Fibroblast of the conjunctiva (primary cell): Measurements from ENCODE around the gene TREH.

ENCODE experiments used
- DNase-seq: peaks from one replicate; pipeline ENCODE4 v3.0.0-alpha.2; 2010; ENCODE audit warnings: low read depth

Gene TREH

DNA sequence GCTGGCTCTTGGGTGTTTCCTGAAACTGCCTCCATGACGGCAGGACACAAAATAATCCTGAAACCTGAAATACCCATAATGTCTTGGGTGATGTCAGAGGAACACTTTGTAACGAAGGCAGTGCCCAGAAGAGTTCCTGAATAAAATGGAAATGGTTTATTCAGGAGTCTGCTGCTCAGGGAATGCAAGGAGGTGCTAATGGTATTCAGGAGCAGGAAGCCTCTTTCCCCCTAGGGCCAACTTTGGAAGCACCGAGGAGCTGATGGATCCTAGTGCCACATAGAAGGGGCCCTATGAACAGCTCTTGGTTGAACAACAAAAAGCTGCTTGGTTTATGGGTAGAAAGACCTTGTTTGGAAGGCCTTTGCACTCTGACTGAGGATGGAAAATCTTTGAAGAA lies 15.5 kb downstream of the TREH start:
- no peak for DNase-seq

DNA sequence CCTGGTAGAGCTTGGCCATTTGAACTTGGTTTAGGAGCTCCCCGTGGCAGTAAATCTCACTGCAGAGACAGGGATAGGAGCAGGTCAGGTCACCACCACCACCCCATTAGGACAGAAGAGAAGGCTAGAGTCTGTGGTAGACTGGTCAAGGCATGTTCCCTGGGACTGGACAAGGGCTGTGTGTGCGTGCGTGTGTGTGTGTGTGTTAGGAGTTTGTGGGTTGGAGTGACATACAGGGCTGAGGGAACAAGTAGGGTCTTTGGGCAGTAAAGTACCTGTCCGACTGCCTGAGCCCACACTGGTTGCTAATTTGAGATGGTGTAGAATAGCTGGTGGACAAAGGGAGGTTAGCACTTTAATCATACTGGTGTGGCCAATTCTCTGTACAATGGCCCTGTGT lies 16.1 kb downstream of the TREH start:
- DNase-seq = no peak

DNA sequence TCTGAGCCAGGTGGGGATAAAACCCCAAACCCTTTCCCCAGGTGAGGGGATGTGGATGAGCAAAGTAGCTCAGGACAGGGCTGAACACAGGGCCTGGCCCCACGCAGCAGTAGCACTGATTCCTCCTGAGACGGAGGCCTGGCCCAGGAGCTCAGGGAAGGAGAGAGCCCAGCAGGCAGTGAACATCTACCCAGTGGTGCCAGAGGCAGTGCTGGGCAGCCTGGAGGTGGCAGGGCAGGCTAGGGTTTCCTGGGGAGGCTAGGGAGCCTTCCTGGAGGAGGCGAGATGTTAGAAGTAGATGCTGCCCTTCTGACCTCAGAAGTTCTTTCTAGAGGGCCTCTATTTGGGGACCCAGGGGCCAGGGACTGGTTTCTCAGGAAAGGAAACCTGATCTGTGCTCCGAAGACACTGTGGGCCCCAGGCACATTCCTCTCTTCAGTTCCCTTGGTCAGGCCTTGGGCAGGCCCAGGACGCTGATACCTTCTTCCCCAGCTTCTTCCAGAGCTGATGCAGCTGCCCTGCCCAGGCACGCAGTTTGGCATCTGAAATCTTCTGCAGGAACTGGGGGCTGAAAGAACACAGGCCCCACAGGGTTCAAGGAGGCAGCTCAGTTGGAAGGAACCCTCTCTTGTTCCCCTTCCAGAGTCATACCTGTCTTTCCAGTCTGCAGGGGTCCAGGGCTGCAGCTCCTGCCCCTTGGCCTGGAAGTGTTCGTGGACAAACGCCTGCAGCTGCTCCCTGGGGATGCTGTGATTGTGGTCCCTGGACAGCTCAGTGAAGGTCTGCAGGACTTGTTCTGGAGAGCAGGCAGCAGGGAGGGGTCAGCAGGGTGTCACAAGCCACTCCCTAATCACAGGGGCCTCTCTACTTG lies 16.8 kb downstream of the TREH start:
- DNase-seq = no peak

DNA sequence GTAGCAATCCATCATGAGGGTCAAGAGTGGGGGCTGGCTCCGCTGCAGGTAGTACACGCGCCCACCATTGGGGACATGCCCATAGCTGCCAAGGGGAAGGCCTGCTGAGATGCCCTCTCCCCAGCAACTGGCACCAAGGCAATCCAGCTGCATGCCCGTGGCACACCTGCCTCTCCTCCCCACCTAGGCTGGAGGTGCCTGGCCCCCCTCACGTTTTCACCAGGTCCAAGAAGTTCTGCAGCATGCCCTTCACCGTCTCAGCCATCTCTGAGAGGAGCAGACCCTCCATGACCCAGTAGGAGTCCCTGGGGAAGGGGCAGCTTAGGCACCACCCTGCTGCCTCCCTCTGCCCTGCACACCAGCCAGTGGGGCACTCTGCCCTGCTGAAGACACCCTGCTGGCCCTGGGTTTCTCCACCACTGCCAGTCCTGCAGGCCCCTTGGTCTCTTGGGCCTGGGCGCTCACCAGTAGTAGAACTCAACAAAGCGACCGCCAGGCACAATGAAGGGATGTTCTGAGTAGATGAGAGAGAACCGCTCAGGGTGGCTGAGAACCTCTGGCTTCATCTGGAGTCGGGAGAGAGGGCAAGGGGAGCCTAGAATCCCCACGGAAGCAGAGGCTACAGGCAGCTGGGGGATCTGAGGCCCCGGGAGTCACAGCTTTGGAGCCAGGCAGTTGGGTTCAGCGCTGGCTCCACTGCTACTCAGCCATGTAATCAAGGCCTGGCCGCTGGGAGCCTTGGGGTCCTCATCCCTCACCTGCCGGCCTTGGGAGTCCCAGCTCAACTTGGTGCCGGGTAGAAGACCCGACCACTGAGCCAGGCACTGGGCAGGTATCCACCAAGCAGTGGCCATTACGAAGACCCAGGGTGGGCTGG lies 17.8 kb downstream of the TREH start:
- DNase-seq = no peak

DNA sequence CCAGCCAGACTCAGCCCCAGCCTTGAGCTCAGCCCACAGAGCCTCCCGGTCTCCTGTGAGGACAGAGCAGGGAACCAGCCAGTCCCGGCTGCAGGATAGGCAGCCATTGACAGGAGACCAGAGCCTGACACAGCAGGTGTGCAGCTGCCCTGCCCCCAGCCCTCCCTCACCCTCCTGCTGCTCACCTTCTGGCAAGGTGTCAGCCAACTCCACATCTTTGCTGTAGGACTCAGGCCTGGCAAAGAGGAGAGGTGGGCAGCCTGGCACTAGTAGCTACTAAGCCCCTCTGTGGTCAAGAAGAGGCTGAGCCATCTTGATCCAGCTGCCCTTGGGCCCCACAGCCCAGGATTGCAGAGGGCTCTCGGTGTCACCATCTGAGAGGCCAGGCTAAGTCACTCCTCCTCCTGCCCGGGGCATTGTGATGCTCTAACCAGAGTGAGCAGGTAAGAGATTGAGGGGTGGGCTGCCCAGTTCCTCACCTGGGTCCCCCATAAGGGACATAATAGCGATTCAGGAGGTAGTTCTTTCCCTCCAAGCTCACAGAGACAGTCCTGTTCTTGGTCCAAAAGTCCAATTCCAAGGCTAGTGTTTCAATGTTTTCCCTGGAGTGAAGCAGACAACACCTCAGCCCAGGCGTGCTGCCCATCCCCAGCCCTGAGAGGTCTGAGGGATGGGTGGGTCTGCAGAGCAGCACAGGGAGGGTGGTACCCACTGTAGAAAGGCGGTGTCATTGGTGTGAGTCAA lies 18.6 kb downstream of the TREH start:
- DNase-seq = no peak

DNA sequence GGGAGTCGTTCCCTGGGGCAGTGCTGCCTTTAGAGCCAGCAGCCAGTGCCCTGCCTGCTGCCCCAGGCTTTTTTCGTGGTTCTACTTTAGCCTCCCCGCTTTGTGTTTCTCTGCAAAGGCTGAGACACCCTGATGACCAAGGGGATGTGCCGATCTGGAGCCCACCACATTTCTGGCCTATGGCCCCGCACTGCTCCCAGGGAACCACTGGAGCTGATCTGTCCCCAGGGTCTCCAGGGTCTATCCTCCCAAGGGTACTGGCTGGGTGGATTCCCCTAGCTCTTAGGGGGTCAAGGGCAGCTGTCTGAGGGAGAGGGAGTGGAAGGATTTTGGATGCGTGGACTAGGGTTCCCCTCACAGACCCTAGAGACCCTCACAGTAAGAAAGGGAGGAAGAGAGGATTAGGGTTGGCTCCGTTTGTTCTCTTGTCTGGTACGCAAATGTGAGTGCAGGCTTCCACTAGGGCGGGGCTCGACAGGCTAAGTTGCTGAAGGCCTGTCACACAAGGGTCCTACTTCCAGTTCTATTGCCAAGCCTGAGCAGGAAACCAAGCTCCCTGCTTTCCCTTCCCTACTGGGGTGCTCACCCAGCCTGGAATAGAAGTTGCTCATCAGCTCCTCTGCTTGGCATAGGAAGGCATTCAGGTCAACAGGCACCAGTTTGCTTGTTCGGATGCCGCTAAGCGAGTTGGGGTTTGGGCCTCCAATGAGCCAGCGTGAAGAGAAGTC lies 19.3 kb downstream of the TREH start:
- DNase-seq = no peak

DNA sequence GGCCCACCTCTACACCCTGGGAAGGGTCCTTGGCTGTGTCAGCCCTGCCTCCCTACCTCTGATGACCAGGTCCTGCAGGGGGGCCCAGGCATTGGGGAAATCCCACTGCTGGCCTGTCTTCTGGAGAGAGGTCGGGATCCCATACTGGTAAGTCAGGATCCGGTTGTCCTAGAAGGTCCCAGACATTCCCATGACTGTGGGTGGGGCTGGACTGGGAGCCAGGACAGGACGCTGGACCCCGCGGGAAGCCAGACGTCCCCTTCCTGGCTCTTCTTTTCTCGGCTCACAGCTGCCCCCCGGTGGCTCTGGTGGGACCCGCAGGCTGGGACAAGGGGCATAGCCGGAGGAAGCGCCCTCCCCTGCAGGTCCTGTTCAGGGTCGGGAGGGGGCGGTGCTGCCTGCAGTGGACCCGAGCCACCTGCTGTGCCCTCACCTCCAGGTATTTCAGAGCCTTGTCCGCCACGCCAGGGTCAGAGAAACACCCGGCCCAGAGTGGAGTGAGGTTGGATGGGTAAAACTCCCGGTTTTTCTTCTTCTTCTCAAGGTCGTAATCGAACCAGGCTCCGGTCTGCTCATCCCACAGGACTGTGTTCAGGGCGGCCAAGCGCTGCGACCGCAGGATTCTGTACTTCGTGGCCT lies 20.0 kb downstream of the TREH start:
- DNase-seq = peak; percentile 64

DNA sequence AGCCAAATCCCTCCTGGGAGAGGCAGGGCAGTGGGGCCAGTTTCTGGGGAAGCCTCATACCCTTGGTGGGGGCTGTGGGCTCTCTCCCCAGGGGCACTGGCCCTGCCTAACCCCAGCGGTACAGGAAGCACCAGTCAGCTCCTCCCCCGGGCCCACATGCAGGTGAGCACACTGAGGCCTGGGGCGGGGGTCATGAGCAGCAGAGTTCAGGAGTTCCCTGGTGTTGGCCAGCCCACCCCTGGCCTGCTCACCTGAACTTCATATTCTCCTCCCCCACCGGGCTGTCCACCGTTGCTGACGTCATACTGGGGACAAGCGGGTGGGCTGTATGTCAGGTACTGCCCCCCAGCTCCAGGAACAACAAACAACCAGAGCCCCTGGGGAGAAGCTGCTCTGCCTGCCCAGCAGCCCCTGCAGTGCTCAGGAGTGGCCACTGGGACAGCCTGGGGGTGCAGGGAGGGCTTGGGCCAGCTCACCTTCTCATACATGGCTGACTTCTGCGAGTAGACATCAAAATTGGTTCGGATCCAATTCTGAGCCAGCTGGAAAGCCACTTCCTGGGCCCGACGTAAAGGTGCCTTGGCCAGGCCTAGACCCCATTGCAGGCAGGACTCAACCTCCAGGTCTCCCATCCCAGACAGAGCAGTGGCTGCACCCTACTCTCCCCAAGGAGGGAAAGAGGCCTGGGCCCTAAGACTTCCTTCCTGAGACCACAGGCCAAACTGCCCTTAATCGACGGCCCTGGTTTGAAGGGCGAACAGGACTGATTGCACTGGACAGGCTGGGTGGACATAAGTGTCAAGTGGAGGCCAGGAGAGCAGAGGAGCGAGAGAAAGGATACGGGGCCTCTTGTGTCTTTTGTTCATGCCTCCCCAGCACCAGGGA lies 20.8 kb downstream of the TREH start:
- DNase-seq = no peak

DNA sequence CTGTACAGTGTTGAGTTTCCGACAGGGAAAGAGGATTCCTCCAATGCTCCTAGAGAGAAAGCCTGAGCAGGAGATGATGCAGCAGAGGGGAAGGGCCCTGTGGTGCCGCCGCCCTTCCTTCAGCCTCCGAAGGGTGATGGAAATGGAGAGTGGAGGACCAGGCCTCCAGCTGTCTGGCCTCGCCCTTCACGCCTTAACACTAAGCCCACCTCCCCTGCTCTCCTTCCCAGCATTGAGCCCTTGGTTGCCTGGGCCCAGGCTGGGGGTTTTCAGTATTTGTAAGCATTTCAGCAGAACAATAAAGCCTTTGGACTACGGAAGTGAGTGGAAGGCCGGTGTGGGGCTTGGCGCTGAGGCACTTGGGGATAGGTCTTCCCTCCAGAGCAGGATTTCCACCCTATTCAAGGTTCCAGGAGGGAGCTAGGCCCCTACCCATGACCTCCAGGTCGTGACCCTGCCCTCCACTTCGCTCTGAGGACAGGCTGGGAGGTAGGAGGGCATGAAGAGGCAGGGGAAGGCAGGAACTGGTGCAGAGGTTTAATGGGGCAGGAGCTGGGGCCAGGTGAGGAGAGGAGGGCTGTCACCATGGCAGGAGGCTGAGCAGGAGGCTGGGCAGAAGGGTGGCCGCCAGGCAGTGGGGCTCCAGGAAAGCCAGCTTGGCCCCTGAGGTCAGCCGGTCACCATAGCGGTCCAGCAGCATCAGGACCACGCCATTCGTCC lies 21.6 kb downstream of the TREH start:
- DNase-seq = no peak

DNA sequence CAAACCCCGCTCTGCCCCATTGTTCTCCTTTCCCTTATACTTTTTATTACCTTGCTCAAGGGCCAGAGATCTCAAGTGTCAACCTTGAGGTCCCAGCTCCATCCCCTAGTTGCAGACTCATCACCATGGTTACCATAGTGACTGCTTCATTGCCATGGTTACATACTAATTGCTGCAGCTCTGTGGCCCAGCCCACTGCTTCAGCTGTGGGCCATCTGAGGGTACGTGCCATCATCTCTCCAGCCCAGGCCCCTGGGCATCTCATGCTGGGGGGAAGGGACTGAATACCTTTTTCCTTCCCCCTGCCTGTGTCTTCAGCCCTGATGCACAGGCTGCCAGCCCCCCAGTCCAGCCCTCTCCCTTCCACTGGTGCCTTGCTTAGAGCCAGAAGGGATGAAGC lies 22.2 kb downstream of the TREH start:
- DNase-seq = no peak

DNA sequence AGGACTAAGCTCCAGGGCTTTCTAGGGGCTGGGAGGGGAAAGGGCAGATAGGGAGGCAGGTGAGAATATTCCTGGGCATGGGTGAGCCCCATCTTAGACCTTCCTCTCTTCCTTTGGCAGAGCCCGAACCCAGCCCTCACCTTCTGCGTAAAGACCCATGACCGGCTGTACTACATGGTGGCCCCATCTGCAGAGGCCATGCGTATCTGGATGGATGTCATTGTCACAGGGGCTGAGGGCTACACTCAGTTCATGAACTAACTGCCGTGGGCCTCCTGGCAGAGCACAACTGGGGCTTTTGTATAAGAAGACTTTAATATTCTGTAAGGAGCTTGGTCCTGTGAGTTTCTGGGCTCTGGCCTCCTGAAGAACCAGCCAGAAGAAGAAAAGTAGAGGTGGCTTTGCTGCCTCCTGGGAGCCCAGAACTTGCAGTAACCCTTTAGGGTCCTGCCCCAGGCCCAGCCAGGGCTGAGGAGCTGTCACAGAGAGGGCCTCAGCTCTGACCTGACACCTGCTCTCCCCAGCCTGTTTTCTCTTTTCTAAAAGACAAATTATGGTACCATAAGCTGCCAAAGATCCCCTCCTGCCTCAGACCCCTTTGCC lies 22.8 kb downstream of the TREH start:
- no peak for DNase-seq

DNA sequence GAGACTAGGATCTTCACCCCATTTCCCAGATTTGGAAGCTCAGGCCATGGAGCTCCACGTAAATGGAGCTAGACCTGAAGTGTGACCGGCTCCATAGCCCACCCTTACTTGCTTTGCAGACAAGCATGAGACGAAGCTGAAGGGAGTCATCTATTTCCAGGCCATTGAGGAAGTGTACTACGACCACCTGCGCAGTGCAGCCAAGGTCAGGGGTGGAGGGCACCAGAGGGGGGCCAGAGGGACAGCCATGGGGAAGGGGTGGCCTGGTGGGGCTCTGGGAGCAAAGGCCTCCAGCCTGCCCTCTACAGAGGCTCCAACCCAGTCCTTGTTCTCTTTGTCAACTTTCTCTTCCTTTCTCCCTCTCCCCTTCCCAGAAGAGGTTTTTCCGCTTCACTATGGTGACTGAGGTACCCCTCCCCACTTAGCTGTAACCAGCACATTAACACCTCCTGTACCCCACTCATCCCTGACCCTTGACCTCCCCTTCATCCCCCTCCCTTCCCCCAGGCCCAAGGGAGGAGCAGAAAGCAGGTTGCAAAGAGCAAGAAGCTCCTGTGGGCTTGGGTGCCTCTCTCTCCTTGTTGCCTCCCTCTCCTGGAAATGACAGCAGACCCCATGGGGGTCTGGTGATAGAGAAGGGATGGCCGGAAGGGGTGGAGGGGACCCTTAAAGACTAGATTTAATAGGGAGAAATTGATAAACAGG lies 23.8 kb downstream of the TREH start:
- DNase-seq = no peak

DNA sequence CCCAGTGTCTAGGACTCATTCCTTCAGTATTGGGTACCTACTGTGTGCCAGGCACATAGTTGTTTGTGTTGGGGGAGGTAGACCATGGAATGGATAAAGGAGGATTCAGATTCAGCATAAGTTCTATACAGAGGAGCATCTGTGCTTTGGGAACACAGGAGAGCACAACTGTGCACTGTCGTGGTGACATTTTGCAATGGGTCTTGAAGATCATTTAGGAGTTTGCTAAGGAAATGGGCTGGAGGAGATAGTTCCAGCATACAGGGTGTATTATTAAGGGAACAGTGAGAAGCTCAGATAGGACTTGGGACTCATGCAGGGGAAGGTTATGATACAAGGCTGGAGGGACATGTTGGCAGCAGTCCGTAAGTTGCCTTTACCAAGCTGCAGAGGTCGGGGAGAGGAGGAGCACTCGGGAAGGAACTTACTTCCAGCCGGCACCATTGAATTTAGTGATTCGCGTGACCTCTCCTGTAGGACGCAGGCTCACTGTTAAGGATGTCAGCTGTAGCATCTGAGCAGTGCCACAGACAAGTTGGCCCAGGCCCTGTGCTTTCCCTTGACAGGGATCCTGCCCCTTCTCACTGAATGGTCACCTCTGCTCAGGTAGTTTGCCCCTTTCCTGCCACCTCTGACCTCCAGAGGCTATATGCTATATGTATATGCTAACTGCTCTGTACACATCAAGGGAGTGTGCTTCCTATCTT lies 25.6 kb downstream of the TREH start:
- no peak for DNase-seq

DNA sequence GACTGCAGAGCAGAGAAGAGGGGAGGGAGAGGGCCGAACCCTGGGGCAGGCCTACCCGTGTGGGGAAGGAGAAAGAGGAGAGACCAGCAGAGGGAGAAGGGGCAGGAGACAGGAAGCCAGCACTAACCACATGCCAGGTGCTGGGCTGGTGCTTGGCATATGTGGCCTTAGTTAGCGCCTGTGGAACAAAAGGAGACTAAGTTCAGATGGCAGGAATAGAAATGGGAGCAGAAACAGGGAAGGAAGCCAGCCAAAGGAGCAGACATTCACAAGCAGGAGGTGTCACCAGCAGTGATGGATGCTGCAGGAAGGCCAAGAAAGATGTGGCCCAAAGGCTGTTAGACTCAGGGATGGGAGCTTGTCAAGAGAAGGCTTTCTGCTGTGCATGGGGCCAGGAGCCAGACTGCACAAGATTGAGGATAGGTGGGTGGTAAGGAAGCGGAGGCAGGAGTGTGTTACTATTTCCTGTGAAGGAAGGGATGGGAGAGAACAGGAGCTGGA lies 26.7 kb downstream of the TREH start:
- DNase-seq = no peak

DNA sequence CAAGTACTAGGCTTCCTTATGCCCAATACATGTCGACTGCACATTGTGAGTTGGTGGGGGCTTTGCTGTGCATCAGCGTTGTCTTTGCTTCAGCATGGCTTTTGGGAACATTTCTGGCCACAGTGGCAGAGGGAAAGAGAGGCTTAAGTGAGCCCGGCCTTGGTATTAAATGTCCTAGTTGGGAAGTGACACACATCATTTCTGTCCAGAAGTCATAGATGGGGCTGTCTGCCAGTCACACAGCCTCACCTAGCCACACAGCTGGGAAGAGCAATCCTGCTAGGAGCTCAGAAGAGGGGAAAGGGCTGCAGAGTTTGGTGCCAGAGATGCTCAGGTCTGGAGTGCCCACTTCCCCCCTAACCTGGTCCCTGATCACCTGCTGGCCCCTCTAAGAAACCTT lies 27.6 kb downstream of the TREH start:
- no peak for DNase-seq

DNA sequence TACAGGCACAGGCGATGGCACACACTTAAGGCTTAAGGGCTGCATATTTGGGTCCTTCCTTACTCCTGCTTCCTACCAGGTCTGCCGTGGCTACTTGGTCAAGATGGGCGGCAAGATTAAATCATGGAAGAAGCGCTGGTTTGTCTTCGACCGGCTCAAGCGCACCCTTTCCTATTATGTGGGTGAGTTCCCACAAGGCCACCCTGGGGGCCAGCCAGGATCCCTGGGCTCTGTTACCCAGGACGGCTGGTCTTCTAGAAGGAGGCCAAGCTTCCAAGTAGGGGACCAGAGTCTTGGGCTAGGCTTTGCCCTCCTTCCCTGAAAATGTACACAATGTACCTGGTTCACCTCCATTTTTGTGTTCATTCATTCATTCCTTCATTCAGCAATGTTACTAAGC lies 29.1 kb downstream of the TREH start:
- DNase-seq = no peak

DNA sequence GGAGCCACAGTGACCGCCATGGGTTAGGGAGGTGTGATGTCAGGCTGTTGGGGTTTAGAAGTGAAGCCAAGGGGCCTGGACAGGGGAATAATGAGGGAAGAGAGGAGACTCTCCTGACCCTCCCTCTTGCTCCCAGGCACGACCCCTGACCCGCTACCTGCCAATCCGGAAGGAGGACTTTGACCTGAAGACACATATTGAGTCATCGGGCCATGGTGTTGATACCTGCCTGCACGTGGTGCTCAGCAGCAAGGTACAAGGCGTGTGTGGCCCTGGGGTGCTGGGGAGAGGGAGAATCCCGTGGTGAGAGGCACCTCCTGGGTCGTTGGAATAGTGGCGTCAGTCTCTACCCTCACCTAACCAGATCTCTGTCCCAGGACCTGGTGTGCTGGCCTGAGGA lies 29.5 kb downstream of the TREH start:
- no peak for DNase-seq

DNA sequence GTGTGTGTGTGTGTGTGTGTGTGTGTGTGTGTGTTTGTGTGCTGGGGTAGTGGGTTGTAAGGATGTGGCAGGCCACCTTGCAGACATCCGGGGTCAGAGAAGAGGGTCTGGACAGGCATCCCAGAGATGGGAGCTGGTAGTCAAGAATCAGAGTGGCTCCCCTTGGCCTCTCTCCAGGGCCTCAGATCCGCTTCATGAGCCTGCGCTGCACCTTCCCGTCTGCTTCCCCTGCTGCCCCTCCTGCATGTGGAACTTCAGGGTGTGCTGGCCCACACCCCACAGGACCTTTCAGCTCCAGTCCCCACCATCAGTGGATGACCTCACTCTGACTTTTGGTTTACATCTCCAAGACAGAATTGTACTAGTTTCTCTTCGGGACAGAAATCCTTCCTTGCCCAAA lies 31.2 kb downstream of the TREH start:
- no peak for DNase-seq
